NCI-H345 treated with DMSO at 0.1 percent for 48 hours (cell line): ENCODE measurements around the gene GRK7.

Experiments used
- DNase-seq: peaks from one replicate; lab custom pipeline; 2025; ENCODE audit not compliant: unreplicated experiment; lab: John Stamatoyannopoulos, UW

GRK7 gene

GRCh38 chr3:141763088-141763750, at the start of gene GRK7:
Gene GRK7 (plus strand): TSS chr3:141763408. CDS start chr3:141778285, 14,877 bp downstream.
- DNase-seq: no peak

- DNase-seq: no peak
These were observed 48.5 kb upstream of the GRK7 start for GRCh38 chr3:141714671-141715070.

GRCh38 chr3:141722081-141722480, 41.1 kb upstream of the GRK7 start:
- DNase-seq: no peak

- DNase-seq: no peak
These were observed 40.6 kb upstream of the GRK7 start for GRCh38 chr3:141722648-141723047.

- DNase-seq: no peak
These were observed 40.0 kb upstream of the GRK7 start for GRCh38 chr3:141723255-141723654.

- DNase-seq: no peak
These were observed 39.0 kb upstream of the GRK7 start for GRCh38 chr3:141724186-141724585.

GRCh38 chr3:141725036-141725435, 38.2 kb upstream of the GRK7 start:
- no peak for DNase-seq

- DNase-seq: no peak
These were observed 36.7 kb upstream of the GRK7 start for GRCh38 chr3:141726483-141726882.

GRCh38 chr3:141728355-141728892, 34.8 kb upstream of the GRK7 start:
- no peak for DNase-seq

GRCh38 chr3:141729240-141729639, 34.0 kb upstream of the GRK7 start:
- no peak for DNase-seq

GRCh38 chr3:141735176-141735575, 28.0 kb upstream of the GRK7 start:
- DNase-seq: no peak

GRCh38 chr3:141735770-141736465, 27.3 kb upstream of the GRK7 start:
- no peak for DNase-seq

GRCh38 chr3:141737093-141737492, 26.1 kb upstream of the GRK7 start:
- no peak for DNase-seq

GRCh38 chr3:141737678-141738021, 25.6 kb upstream of the GRK7 start:
- no peak for DNase-seq

GRCh38 chr3:141738022-141738890, 25.0 kb upstream of the GRK7 start, which contains the start of gene RNF7:
Gene RNF7 (plus strand): TSS chr3:141738298. CDS start chr3:141738342, 44 bp downstream.
- peak; percentile 72 for DNase-seq

- peak; percentile 17 for DNase-seq
These were observed 24.3 kb upstream of the GRK7 start for GRCh38 chr3:141738891-141739363.

- DNase-seq: no peak
These were observed 23.5 kb upstream of the GRK7 start for GRCh38 chr3:141739731-141740130.

- no peak for DNase-seq
These were observed 22.9 kb upstream of the GRK7 start for GRCh38 chr3:141740349-141740748.

- DNase-seq: no peak
These were observed 19.9 kb upstream of the GRK7 start for GRCh38 chr3:141743305-141743704.

GRCh38 chr3:141746962-141747361, 16.2 kb upstream of the GRK7 start:
- DNase-seq: no peak

GRCh38 chr3:141753399-141753798, 9.8 kb upstream of the GRK7 start:
- DNase-seq: no peak
